WTC11 (cell line): ENCODE results near the gene UNC13C.

ENCODE experiments used
- ATF1 ChIP-seq: sonication (generic); formaldehyde crosslinking; IDR thresholded peaks from 2 replicates; pipeline ENCODE4 v1.8.1; 2023; ENCODE audit warnings: mild to moderate bottlenecking, moderate library complexity, missing genetic modification reagents
- ESRRA ChIP-seq: sonication (generic); formaldehyde crosslinking; IDR thresholded peaks from 2 replicates; pipeline ENCODE4 v1.8.1; 2022; ENCODE audit warnings: mild to moderate bottlenecking, missing genetic modification reagents, borderline replicate concordance
- IRF2 ChIP-seq: sonication (generic); formaldehyde crosslinking; IDR thresholded peaks from 2 replicates; pipeline ENCODE4 v1.8.0; 2022; ENCODE audit warnings: low read depth, missing genetic modification reagents, borderline replicate concordance
- SMAD4 ChIP-seq: sonication (generic); formaldehyde crosslinking; IDR thresholded peaks from 2 replicates; pipeline ENCODE4 v1.8.0; 2022; ENCODE audit warnings: mild to moderate bottlenecking, missing genetic modification reagents
- TEAD4 ChIP-seq: sonication (generic); formaldehyde crosslinking; IDR thresholded peaks from 2 replicates; pipeline ENCODE4 v1.8.0; 2022; ENCODE audit warnings: mild to moderate bottlenecking, missing genetic modification reagents
- ZNF263 ChIP-seq: sonication (generic); formaldehyde crosslinking; IDR thresholded peaks from 2 replicates; pipeline ENCODE4 v1.8.1; 2022; ENCODE audit warnings: low read depth, mild to moderate bottlenecking, moderate library complexity, missing genetic modification reagents
- TF ChIP-seq, protein P1 (sequence below): fragments of 200-600 bp; IDR thresholded peaks from 2 replicates; pipeline ENCODE4 v1.8.0; 2022; ENCODE audit warnings: antibody characterized with exemption
- TF ChIP-seq, protein P2 (sequence below): sonication (generic); formaldehyde crosslinking; IDR thresholded peaks from 2 replicates; pipeline ENCODE4 v1.8.1; 2022; ENCODE audit warnings: mild to moderate bottlenecking, missing genetic modification reagents, moderate library complexity, borderline replicate concordance
- TF ChIP-seq, protein P3 (sequence below): sonication (generic); formaldehyde crosslinking; IDR thresholded peaks from 2 replicates; pipeline ENCODE4 v1.8.0; 2023; ENCODE audit warnings: missing genetic modification reagents, mild to moderate bottlenecking, borderline replicate concordance
- TF ChIP-seq, protein P4 (sequence below): sonication (generic); formaldehyde crosslinking; IDR thresholded peaks from 2 replicates; pipeline ENCODE4 v1.8.0; 2022; ENCODE audit warnings: mild to moderate bottlenecking, missing genetic modification reagents
- TF ChIP-seq, protein P5 (sequence below): fragments of 250-450 bp; sonication (Bioruptor Pico); IDR thresholded peaks from 2 replicates; pipeline ENCODE4 v2.1.2; 2022; ENCODE audit warnings: mild to moderate bottlenecking, moderate library complexity

DNA sequence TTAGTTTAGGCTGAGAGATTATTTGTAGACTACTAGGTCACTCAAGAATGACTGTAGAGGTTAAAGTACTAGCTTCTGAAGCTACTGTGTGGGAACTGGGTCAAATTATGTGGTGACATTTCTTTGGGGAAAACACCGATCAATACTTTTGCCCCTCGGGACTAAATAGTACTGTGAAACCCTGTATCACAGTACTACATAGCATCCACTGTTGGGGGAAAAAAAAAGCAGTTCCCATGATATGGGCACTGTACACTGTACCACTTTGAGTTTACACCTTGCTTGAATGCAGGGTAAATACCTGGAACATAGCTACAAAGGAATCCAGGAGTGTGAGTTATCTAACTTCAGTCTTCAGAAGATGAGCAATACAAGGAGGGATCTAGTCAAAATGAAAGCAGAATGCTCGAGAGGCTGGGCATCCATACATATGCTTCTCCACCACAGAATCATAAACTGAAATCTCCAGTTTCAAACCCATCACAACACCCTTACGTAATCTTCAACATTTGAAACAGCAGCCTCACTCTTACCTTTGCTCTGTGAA, 311.4 kb downstream of the UNC13C start:
- TF ChIP-seq, protein P1, sequence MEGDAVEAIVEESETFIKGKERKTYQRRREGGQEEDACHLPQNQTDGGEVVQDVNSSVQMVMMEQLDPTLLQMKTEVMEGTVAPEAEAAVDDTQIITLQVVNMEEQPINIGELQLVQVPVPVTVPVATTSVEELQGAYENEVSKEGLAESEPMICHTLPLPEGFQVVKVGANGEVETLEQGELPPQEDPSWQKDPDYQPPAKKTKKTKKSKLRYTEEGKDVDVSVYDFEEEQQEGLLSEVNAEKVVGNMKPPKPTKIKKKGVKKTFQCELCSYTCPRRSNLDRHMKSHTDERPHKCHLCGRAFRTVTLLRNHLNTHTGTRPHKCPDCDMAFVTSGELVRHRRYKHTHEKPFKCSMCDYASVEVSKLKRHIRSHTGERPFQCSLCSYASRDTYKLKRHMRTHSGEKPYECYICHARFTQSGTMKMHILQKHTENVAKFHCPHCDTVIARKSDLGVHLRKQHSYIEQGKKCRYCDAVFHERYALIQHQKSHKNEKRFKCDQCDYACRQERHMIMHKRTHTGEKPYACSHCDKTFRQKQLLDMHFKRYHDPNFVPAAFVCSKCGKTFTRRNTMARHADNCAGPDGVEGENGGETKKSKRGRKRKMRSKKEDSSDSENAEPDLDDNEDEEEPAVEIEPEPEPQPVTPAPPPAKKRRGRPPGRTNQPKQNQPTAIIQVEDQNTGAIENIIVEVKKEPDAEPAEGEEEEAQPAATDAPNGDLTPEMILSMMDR: no peak
- TF ChIP-seq ATF1 (CRISPR knock-in tag): no peak
- no peak for TF ChIP-seq IRF2 (CRISPR knock-in tag)
- TF ChIP-seq, protein P2, sequence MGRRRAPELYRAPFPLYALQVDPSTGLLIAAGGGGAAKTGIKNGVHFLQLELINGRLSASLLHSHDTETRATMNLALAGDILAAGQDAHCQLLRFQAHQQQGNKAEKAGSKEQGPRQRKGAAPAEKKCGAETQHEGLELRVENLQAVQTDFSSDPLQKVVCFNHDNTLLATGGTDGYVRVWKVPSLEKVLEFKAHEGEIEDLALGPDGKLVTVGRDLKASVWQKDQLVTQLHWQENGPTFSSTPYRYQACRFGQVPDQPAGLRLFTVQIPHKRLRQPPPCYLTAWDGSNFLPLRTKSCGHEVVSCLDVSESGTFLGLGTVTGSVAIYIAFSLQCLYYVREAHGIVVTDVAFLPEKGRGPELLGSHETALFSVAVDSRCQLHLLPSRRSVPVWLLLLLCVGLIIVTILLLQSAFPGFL: no peak
- no peak for TF ChIP-seq ESRRA
- no peak for TF ChIP-seq ZNF263 (CRISPR knock-in tag)
- TF ChIP-seq, protein P3, sequence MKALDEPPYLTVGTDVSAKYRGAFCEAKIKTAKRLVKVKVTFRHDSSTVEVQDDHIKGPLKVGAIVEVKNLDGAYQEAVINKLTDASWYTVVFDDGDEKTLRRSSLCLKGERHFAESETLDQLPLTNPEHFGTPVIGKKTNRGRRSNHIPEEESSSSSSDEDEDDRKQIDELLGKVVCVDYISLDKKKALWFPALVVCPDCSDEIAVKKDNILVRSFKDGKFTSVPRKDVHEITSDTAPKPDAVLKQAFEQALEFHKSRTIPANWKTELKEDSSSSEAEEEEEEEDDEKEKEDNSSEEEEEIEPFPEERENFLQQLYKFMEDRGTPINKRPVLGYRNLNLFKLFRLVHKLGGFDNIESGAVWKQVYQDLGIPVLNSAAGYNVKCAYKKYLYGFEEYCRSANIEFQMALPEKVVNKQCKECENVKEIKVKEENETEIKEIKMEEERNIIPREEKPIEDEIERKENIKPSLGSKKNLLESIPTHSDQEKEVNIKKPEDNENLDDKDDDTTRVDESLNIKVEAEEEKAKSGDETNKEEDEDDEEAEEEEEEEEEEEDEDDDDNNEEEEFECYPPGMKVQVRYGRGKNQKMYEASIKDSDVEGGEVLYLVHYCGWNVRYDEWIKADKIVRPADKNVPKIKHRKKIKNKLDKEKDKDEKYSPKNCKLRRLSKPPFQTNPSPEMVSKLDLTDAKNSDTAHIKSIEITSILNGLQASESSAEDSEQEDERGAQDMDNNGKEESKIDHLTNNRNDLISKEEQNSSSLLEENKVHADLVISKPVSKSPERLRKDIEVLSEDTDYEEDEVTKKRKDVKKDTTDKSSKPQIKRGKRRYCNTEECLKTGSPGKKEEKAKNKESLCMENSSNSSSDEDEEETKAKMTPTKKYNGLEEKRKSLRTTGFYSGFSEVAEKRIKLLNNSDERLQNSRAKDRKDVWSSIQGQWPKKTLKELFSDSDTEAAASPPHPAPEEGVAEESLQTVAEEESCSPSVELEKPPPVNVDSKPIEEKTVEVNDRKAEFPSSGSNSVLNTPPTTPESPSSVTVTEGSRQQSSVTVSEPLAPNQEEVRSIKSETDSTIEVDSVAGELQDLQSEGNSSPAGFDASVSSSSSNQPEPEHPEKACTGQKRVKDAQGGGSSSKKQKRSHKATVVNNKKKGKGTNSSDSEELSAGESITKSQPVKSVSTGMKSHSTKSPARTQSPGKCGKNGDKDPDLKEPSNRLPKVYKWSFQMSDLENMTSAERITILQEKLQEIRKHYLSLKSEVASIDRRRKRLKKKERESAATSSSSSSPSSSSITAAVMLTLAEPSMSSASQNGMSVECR (CRISPR knock-in tag): no peak
- TF ChIP-seq, protein P4, sequence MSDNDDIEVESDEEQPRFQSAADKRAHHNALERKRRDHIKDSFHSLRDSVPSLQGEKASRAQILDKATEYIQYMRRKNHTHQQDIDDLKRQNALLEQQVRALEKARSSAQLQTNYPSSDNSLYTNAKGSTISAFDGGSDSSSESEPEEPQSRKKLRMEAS (CRISPR knock-in tag): no peak
- no peak for TF ChIP-seq SMAD4 (CRISPR knock-in tag)
- TF ChIP-seq, protein P5, sequence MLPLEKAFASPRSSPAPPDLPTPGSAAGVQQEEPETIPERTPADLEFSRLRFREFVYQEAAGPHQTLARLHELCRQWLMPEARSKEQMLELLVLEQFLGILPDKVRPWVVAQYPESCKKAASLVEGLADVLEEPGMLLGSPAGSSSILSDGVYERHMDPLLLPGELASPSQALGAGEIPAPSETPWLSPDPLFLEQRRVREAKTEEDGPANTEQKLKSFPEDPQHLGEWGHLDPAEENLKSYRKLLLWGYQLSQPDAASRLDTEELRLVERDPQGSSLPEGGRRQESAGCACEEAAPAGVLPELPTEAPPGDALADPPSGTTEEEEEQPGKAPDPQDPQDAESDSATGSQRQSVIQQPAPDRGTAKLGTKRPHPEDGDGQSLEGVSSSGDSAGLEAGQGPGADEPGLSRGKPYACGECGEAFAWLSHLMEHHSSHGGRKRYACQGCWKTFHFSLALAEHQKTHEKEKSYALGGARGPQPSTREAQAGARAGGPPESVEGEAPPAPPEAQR: no peak
- TF ChIP-seq TEAD4 (CRISPR knock-in tag): no peak
